ENCODE measurements around the gene OVOL1.
"Not testable (repeated sequence)": the region's sequence is repeated elsewhere in the genome, so short reads cannot be mapped to it uniquely, and the experiment has no call there.

The OVOL1 gene

GRCh38 chr11:65822776-65823528, 36.1 kb downstream of the OVOL1 start:
- Histone ChIP-seq H3K27me3 (replicated peaks in 2 of 5; ENCODE audit: control insufficient read depth in 4 of 5, insufficient read depth in 5 of 5, low read length in 4 of 5) (no peaks in the 10 kb centered on the region), H3K4me1 (ENCODE audit: control extremely low read depth in 1 of 4, control insufficient read depth in 4 of 4, insufficient read depth in 4 of 4, low read length in 3 of 4) (peaks cover 0 to 7% (median 6%) of the 10 kb centered on the region in 4 experiments), H3K9me3 (ENCODE audit: control extremely low read depth in 1 of 5, control insufficient read depth in 4 of 5, insufficient read depth in 2 of 5, low read depth in 1 of 5, low read length in 4 of 5) (no peaks in the 10 kb centered on the region), H3K36me3 (ENCODE audit: control insufficient read depth in 4 of 4, insufficient read depth in 4 of 4, low read length in 3 of 4) (no peaks in the 10 kb centered on the region), H3K4me3 (ENCODE audit: control insufficient read depth in 1 of 7, extremely low read depth in 1 of 7, insufficient read depth in 4 of 7, low read depth in 2 of 7, low read length in 6 of 7) (no peak overlapping the region), H3K27ac (ENCODE audit: insufficient read depth in 1 of 2, low read depth in 1 of 2, low read length in 2 of 2, poor library complexity in 1 of 2, severe bottlenecking in 2 of 2) (no peak overlapping the region)
- WGBS (ENCODE audit: insufficient coverage): 87% methylated on average over 5 of the region's 15 CpGs
- CTCF ChIA-PET: interaction anchor here (0.6 to 9.7 kb wide), 8 partner anchors 17 to 512 kb away, joined by 3 to 137 read pairs (median 3); partner anchors contain the start of genes AP5B1 and FIBP
- POLR2A ChIA-PET: no interaction called here
- peak in 1 of 3 donors; percentile 13 for DNase-seq

GRCh38 chr11:65826984-65827735, 40.3 kb downstream of the OVOL1 start:
- Histone ChIP-seq H3K27me3 (replicated peaks in 2 of 5; ENCODE audit: control insufficient read depth in 4 of 5, insufficient read depth in 5 of 5, low read length in 4 of 5) (no peaks in the 10 kb centered on the region), H3K36me3 (ENCODE audit: control insufficient read depth in 4 of 4, insufficient read depth in 4 of 4, low read length in 3 of 4) (no peaks in the 10 kb centered on the region), H3K4me3 (ENCODE audit: control insufficient read depth in 1 of 7, extremely low read depth in 1 of 7, insufficient read depth in 4 of 7, low read depth in 2 of 7, low read length in 6 of 7) (no peak overlapping the region), H3K4me1 (ENCODE audit: control extremely low read depth in 1 of 4, control insufficient read depth in 4 of 4, insufficient read depth in 4 of 4, low read length in 3 of 4) (no peaks in the 10 kb centered on the region), H3K9me3 (ENCODE audit: control extremely low read depth in 1 of 5, control insufficient read depth in 4 of 5, insufficient read depth in 2 of 5, low read depth in 1 of 5, low read length in 4 of 5) (no peaks in the 10 kb centered on the region), H3K27ac (ENCODE audit: insufficient read depth in 1 of 2, low read depth in 1 of 2, low read length in 2 of 2, poor library complexity in 1 of 2, severe bottlenecking in 2 of 2) (no peak overlapping the region)
- WGBS (ENCODE audit: insufficient coverage): 85% methylated on average over 3 of the region's 8 CpGs
- no peak for DNase-seq
- ChIA-PET CTCF (interaction anchor here (0.6 to 2.9 kb wide), 10 partner anchors 9 to 115 kb away, joined by 3 to 10 read pairs (median 4); partner anchors contain the start of genes FIBP and KAT5), POLR2A (interaction anchor here (0.6 to 0.9 kb wide), 2 partner anchors 21 to 220 kb away, joined by 3 read pairs; no protein-coding TSS in a partner anchor)

GRCh38 chr11:65829459-65829858, 42.6 kb downstream of the OVOL1 start:
- peaks cover 4 to 19% (median 16%) of the 10 kb centered on the region in 4 experiments for H3K4me1 ChIP-seq (ENCODE audit: control extremely low read depth in 1 of 4, control insufficient read depth in 4 of 4, insufficient read depth in 4 of 4, low read length in 3 of 4)
- CTCF ChIA-PET: interaction anchor here (0.7 to 3.1 kb wide), 4 partner anchors 10 to 115 kb away, joined by 3 to 8 read pairs (median 5); no protein-coding TSS in a partner anchor
- POLR2A ChIA-PET: no interaction called here
- H3K36me3 ChIP-seq (ENCODE audit: control insufficient read depth in 4 of 4, insufficient read depth in 4 of 4, low read length in 3 of 4): no peaks in the 10 kb centered on the region
- WGBS (ENCODE audit: insufficient coverage): 97% methylated on average over 2 of the region's 4 CpGs
- H3K27ac ChIP-seq (ENCODE audit: insufficient read depth in 1 of 2, low read depth in 1 of 2, low read length in 2 of 2, poor library complexity in 1 of 2, severe bottlenecking in 2 of 2): no peak overlapping the region
- H3K9me3 ChIP-seq (ENCODE audit: control extremely low read depth in 1 of 5, control insufficient read depth in 4 of 5, insufficient read depth in 2 of 5, low read depth in 1 of 5, low read length in 4 of 5): no peaks in the 10 kb centered on the region
- peaks cover 0 to 2% (median 0%) of the 10 kb centered on the region in 5 experiments for H3K27me3 ChIP-seq (replicated peaks in 2 of 5; ENCODE audit: control insufficient read depth in 4 of 5, insufficient read depth in 5 of 5, low read length in 4 of 5)
- DNase-seq: no peak
- no peak overlapping the region for H3K4me3 ChIP-seq (ENCODE audit: control insufficient read depth in 1 of 7, extremely low read depth in 1 of 7, insufficient read depth in 4 of 7, low read depth in 2 of 7, low read length in 6 of 7)

- POLR2A ChIA-PET: interaction anchor here (1.6 to 1.8 kb wide), 2 partner anchors 20 to 26 kb away, joined by 6 read pairs; partner anchors contain the start of gene CFL1
Observed at GRCh38 chr11:65832231-65832630, 45.4 kb downstream of the OVOL1 start.

GRCh38 chr11:65833297-65834030, 46.6 kb downstream of the OVOL1 start, which contains the start of gene SNX32:
Gene SNX32, plus strand, starts transcription at chr11:65833963. Its CDS starts 103 bp downstream, at chr11:65834066.
- Histone ChIP-seq H3K27ac (ENCODE audit: insufficient read depth in 1 of 2, low read depth in 1 of 2, low read length in 2 of 2, poor library complexity in 1 of 2, severe bottlenecking in 2 of 2) (peak within 1 kb of the TSS; percentile 61 to 84), H3K4me1 (ENCODE audit: control extremely low read depth in 1 of 4, control insufficient read depth in 4 of 4, insufficient read depth in 4 of 4, low read length in 3 of 4) (peaks cover 5 to 21% (median 20%) of the 10 kb centered on the region in 4 experiments), H3K4me3 (ENCODE audit: control insufficient read depth in 1 of 7, extremely low read depth in 1 of 7, insufficient read depth in 4 of 7, low read depth in 2 of 7, low read length in 6 of 7) (peak within 1 kb of the TSS; percentile 33 to 87 (median 74)), H3K27me3 (replicated peaks in 2 of 5; ENCODE audit: control insufficient read depth in 4 of 5, insufficient read depth in 5 of 5, low read length in 4 of 5) (peaks cover 0 to 2% (median 0%) of the 10 kb centered on the region in 5 experiments), H3K36me3 (ENCODE audit: control insufficient read depth in 4 of 4, insufficient read depth in 4 of 4, low read length in 3 of 4) (no peaks in the 10 kb centered on the region), H3K9me3 (ENCODE audit: control extremely low read depth in 1 of 5, control insufficient read depth in 4 of 5, insufficient read depth in 2 of 5, low read depth in 1 of 5, low read length in 4 of 5) (peaks cover 0 to 4% (median 0%) of the 10 kb centered on the region in 5 experiments)
- WGBS (ENCODE audit: insufficient coverage): 0% methylated on average over 55 of the region's 63 CpGs
- ChIA-PET CTCF (interaction anchor here (0.7 to 2.6 kb wide), 8 partner anchors 10 to 226 kb away, joined by 3 to 13 read pairs (median 5); partner anchors contain the start of gene MUS81), POLR2A (interaction anchor here (0.7 to 1.8 kb wide), 3 partner anchors 18 to 130 kb away, joined by 3 to 6 read pairs (median 6); partner anchors contain the start of gene CFL1)
- peak; percentile 90 to 95 (median 94) for DNase-seq

More at GRCh38 chr11:65832231-65832630, 45.4 kb downstream of the OVOL1 start:
- H3K4me3 ChIP-seq (ENCODE audit: control insufficient read depth in 1 of 7, extremely low read depth in 1 of 7, insufficient read depth in 4 of 7, low read depth in 2 of 7, low read length in 6 of 7); H3K36me3 ChIP-seq (ENCODE audit: control insufficient read depth in 4 of 4, insufficient read depth in 4 of 4, low read length in 3 of 4); H3K9me3 ChIP-seq (ENCODE audit: control extremely low read depth in 1 of 5, control insufficient read depth in 4 of 5, insufficient read depth in 2 of 5, low read depth in 1 of 5, low read length in 4 of 5); DNase-seq; H3K27me3 ChIP-seq (replicated peaks in 2 of 5; ENCODE audit: control insufficient read depth in 4 of 5, insufficient read depth in 5 of 5, low read length in 4 of 5); H3K27ac ChIP-seq (ENCODE audit: insufficient read depth in 1 of 2, low read depth in 1 of 2, low read length in 2 of 2, poor library complexity in 1 of 2, severe bottlenecking in 2 of 2): not testable (repeated sequence)
- CTCF ChIA-PET: interaction anchor here (0.6 to 3.1 kb wide), 11 partner anchors 11 to 227 kb away, joined by 3 to 13 read pairs (median 4); partner anchors contain the start of gene KAT5
- peaks cover 5 to 21% (median 20%) of the 10 kb centered on the region in 4 experiments for H3K4me1 ChIP-seq (ENCODE audit: control extremely low read depth in 1 of 4, control insufficient read depth in 4 of 4, insufficient read depth in 4 of 4, low read length in 3 of 4)

GRCh38 chr11:65834202-65834601, 47.3 kb downstream of the OVOL1 start:
- ChIA-PET CTCF (interaction anchor here (1.6 to 2.6 kb wide), 3 partner anchors 9 to 25 kb away, joined by 5 to 13 read pairs (median 9); partner anchors contain the start of gene MUS81), POLR2A (interaction anchor here (1.8 kb wide), 1 partner anchor 24 kb away, joined by 6 read pairs; the partner anchor contains the start of gene CFL1)
- Histone ChIP-seq H3K27me3 (replicated peaks in 2 of 5; ENCODE audit: control insufficient read depth in 4 of 5, insufficient read depth in 5 of 5, low read length in 4 of 5) (peaks cover 0 to 2% (median 0%) of the 10 kb centered on the region in 5 experiments), H3K4me1 (ENCODE audit: control extremely low read depth in 1 of 4, control insufficient read depth in 4 of 4, insufficient read depth in 4 of 4, low read length in 3 of 4) (peaks cover 5 to 21% (median 20%) of the 10 kb centered on the region in 4 experiments), H3K4me3 (ENCODE audit: control insufficient read depth in 1 of 7, extremely low read depth in 1 of 7, insufficient read depth in 4 of 7, low read depth in 2 of 7, low read length in 6 of 7) (peak overlapping the region; percentile 33 to 87 (median 74)), H3K36me3 (ENCODE audit: control insufficient read depth in 4 of 4, insufficient read depth in 4 of 4, low read length in 3 of 4) (no peaks in the 10 kb centered on the region), H3K9me3 (ENCODE audit: control extremely low read depth in 1 of 5, control insufficient read depth in 4 of 5, insufficient read depth in 2 of 5, low read depth in 1 of 5, low read length in 4 of 5) (peaks cover 0 to 4% (median 0%) of the 10 kb centered on the region in 5 experiments), H3K27ac (ENCODE audit: insufficient read depth in 1 of 2, low read depth in 1 of 2, low read length in 2 of 2, poor library complexity in 1 of 2, severe bottlenecking in 2 of 2) (no peak overlapping the region)
- 10% methylated on average over 2 of the region's 6 CpGs for WGBS (ENCODE audit: insufficient coverage)
- no peak for DNase-seq
